ENCODE results near the gene MYOM1.
"Not testable (repeated sequence)": the region's sequence is repeated elsewhere in the genome, so short reads cannot be mapped to it uniquely, and the experiment has no call there.

Gene MYOM1

GRCh38 chr18:3035635-3036034 is 184.1 kb downstream of the MYOM1 start:
- no peak for DNase-seq (ENCODE audit: low read depth in 2 of 2)

GRCh38 chr18:3032721-3033120 is 187.0 kb downstream of the MYOM1 start:
- DNase-seq (ENCODE audit: low read depth in 2 of 2): no peak

GRCh38 chr18:3029215-3029952 is 190.4 kb downstream of the MYOM1 start:
- DNase-seq (ENCODE audit: low read depth in 2 of 2): no peak

GRCh38 chr18:3028115-3028514 is 191.7 kb downstream of the MYOM1 start:
- not testable (repeated sequence) for DNase-seq (ENCODE audit: low read depth in 2 of 2)

GRCh38 chr18:3027370-3027891 is 192.3 kb downstream of the MYOM1 start:
- no peak for DNase-seq (ENCODE audit: low read depth in 2 of 2)

GRCh38 chr18:3025544-3025943 is 194.2 kb downstream of the MYOM1 start:
- DNase-seq (ENCODE audit: low read depth in 2 of 2): no peak

- not testable (repeated sequence) for DNase-seq (ENCODE audit: low read depth in 2 of 2)
Observed at GRCh38 chr18:3023603-3024002, 196.2 kb downstream of the MYOM1 start.

Measured in stimulated activated CD4-positive, alpha-beta T cell treated with anti-CD3 and anti-CD28 coated beads, Interleukin-12 subunit alpha, Interleukin-12 subunit beta, amount 100 ng/mL, for 24 hours (primary cell).